HepG2 (cell line): ENCODE results near the gene ARID5B. TPM values are rescaled to one million over a fixed set of nuclear protein-coding genes. Genes with fewer than 3 reads are reported as not detected.

Experiments used
- CEBPB ChIP-seq: IDR thresholded peaks from 2 replicates; pipeline ENCODE4 v1.6.1; 2011; ENCODE audit warnings: low read depth, low read length, improper control_type of control experiment, borderline replicate concordance
- CEBPG ChIP-seq: IDR thresholded peaks from 2 replicates; pipeline ENCODE4 v1.6.1; 2016
- EP300 ChIP-seq, 3 experiments: sonication (generic) in 1 of 3; formaldehyde crosslinking in 1 of 3; IDR thresholded peaks; 2 replicates each; pipeline versions ENCODE4 v1.5.1 to v1.6.1; 2011 to 2020; ENCODE audit warnings: low read depth in 2 of 3, low read length in 2 of 3, borderline replicate concordance in 1 of 3, improper control_type of control experiment in 1 of 3, mild to moderate bottlenecking in 1 of 3, missing genetic modification reagents in 1 of 3, moderate library complexity in 1 of 3
- HNF4G ChIP-seq, 2 experiments: sonication (generic) in 1 of 2; formaldehyde crosslinking in 1 of 2; IDR thresholded peaks; 2 replicates each; pipeline versions ENCODE4 v1.4.0 to v1.6.1; 2011 to 2020; ENCODE audit warnings: borderline replicate concordance in 2 of 2, low read depth in 2 of 2, mild to moderate bottlenecking in 2 of 2, low read length in 1 of 2, missing genetic modification reagents in 1 of 2, moderate library complexity in 1 of 2
- KDM4B ChIP-seq: sonication (generic); formaldehyde crosslinking; IDR thresholded peaks from 2 replicates; pipeline ENCODE4 v1.4.0; 2020; ENCODE audit warnings: missing genetic modification reagents
- KLF9 ChIP-seq: IDR thresholded peaks from 2 replicates; pipeline ENCODE4 v1.6.1; 2016; ENCODE audit warnings: low read depth
- NCOA2 ChIP-seq: sonication (generic); formaldehyde crosslinking; IDR thresholded peaks from 2 replicates; pipeline ENCODE4 v1.8.0; 2022; ENCODE audit warnings: inconsistent platforms
- SALL1 ChIP-seq: sonication (generic); formaldehyde crosslinking; IDR thresholded peaks from 2 replicates; pipeline ENCODE4 v1.8.0; 2022; ENCODE audit warnings: mild to moderate bottlenecking, missing genetic modification reagents
- SOX13 ChIP-seq, 3 experiments: fragments of 450-650 bp in 1 of 3; sonication (generic) in 1 of 3; formaldehyde crosslinking in 1 of 3; IDR thresholded peaks in 2 of 3; conservative IDR thresholded peaks in 1 of 3; 2 replicates each; pipeline versions ENCODE4 v1.5.0 to v1.6.1; 2016 to 2020; ENCODE audit warnings: antibody characterized with exemption in 1 of 3, mild to moderate bottlenecking in 1 of 3, missing compliant biosample characterization in 1 of 3, missing genetic modification reagents in 1 of 3, moderate library complexity in 1 of 3
- SOX6 ChIP-seq, 2 experiments: fragments of 450-650 bp in 1 of 2; sonication (generic) in 1 of 2; formaldehyde crosslinking in 1 of 2; IDR thresholded peaks; 2 replicates each; pipeline versions ENCODE4 v1.4.0 to v1.6.1; 2017 to 2020; ENCODE audit warnings: antibody characterized with exemption in 1 of 2, mild to moderate bottlenecking in 1 of 2, missing genetic modification reagents in 1 of 2
- ZNF549 ChIP-seq: sonication (generic); formaldehyde crosslinking; IDR thresholded peaks from 2 replicates; pipeline ENCODE4 v1.5.0; 2020; ENCODE audit warnings: missing genetic modification reagents
- ZNF629 ChIP-seq: sonication (generic); formaldehyde crosslinking; conservative IDR thresholded peaks from 2 replicates; pipeline ENCODE4 v1.5.0; 2020; ENCODE audit warnings: missing genetic modification reagents
- ZNF652 ChIP-seq: IDR thresholded peaks from 2 replicates; pipeline ENCODE4 v1.6.1; 2016; ENCODE audit warnings: low read depth, borderline replicate concordance
- ZSCAN21 ChIP-seq: sonication (generic); formaldehyde crosslinking; IDR thresholded peaks from 2 replicates; pipeline ENCODE4 v1.8.0; 2022; ENCODE audit warnings: mild to moderate bottlenecking, missing genetic modification reagents, moderate library complexity, borderline replicate concordance
- polyA plus RNA-seq, 8 experiments: library from polyadenylated mRNA; depleted of rRNA in 3 of 8; stranded (reverse) in 7 of 8; unstranded in 1 of 8; fragments of >200 nt; fragmentation: Illumina TruSeq in 4 of 8; extraction: Trizol in 4 of 8; gene quantifications; 2 replicates each; pipeline versions ENCODE4 v1.2.1 to v1.2.3, GENCODE V29; 2011 to 2016; ENCODE audit warnings: low read depth in 4 of 8, missing spikeins in 1 of 8, mixed read lengths in 1 of 8; ENCODE audit not compliant: insufficient read depth in 1 of 8
- total RNA-seq, 5 experiments: library from RNA; depleted of rRNA; stranded (reverse); fragments of >200 nt; fragmentation: Illumina TruSeq; extraction: Trizol; gene quantifications; 2 replicates each; pipeline ENCODE4 v1.2.3, GENCODE V29; 2016; ENCODE audit warnings: low read depth in 1 of 5
- TF ChIP-seq, protein P1 (sequence below): sonication (generic); formaldehyde crosslinking; IDR thresholded peaks from 2 replicates; pipeline ENCODE4 v1.9.0; 2021; ENCODE audit warnings: mild to moderate bottlenecking, missing genetic modification reagents
- TF ChIP-seq, protein P2 (sequence below): sonication (generic); formaldehyde crosslinking; IDR thresholded peaks from 2 replicates; pipeline ENCODE4 v1.4.0; 2020; ENCODE audit warnings: mild to moderate bottlenecking, missing genetic modification reagents
- TF ChIP-seq, protein P3 (sequence below): sonication (generic); formaldehyde crosslinking; IDR thresholded peaks from 2 replicates; pipeline ENCODE4 v1.8.1; 2023; ENCODE audit warnings: mild to moderate bottlenecking, missing genetic modification reagents
- TF ChIP-seq, protein P4 (sequence below): fragments of 450-650 bp; IDR thresholded peaks from 2 replicates; pipeline ENCODE4 v1.6.1; 2016

ARID5B gene
- total and polyA plus RNA-seq, 2 of the 13 experiments (the other 11 are each of a cell fraction or from before 2014, with no cell fraction given) = 6.2 to 21.1 TPM

DNA sequence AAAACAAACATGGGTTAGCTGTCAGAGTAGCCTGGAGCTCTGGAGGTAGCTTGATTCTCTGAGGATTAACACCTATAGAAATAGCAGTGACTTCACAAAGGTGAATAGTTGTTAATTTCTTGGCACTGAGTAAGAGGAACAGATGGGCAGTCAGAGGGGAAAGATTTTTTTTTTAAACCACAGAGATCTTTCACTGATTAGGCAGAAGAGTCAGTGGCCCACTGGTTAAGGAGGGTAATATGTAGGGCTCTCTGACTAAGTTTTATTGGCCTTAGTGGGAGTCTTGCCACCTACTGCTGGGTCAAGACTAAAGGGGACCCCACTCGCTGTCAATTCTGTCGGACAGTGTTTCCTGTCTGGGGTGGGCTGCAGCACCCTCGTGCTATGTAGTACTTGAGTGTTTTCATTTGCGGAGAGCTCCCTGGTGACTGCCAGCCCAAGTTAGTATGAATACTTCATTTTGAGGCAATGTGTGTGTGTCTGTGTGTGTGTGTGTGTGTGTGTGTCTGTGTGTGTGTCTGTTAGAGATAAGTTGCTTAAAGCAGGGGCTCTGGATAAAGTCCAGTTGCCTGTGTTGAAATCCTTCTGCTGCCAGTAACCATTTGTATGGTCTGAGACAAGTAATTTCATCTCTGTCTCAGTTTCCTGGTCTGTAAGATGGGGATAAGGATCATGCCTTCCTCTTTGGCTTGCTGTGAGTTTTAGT lies 145.2 kb downstream of the ARID5B start (continued):
- TF ChIP-seq SOX13 (IDR thresholded peaks at IDR 0.05) = no peak
- TF ChIP-seq SOX13 (CRISPR knock-in tag; conservative IDR thresholded peaks at IDR 0.05 in 1 of 2, IDR thresholded peaks at IDR 0.05 in 1 of 2) = peak in 1 of 2 experiments; percentile 42; a peak in 1 of 4 replicates
- TF ChIP-seq SALL1 (CRISPR knock-in tag) = peak; percentile 67
- TF ChIP-seq, protein P1, sequence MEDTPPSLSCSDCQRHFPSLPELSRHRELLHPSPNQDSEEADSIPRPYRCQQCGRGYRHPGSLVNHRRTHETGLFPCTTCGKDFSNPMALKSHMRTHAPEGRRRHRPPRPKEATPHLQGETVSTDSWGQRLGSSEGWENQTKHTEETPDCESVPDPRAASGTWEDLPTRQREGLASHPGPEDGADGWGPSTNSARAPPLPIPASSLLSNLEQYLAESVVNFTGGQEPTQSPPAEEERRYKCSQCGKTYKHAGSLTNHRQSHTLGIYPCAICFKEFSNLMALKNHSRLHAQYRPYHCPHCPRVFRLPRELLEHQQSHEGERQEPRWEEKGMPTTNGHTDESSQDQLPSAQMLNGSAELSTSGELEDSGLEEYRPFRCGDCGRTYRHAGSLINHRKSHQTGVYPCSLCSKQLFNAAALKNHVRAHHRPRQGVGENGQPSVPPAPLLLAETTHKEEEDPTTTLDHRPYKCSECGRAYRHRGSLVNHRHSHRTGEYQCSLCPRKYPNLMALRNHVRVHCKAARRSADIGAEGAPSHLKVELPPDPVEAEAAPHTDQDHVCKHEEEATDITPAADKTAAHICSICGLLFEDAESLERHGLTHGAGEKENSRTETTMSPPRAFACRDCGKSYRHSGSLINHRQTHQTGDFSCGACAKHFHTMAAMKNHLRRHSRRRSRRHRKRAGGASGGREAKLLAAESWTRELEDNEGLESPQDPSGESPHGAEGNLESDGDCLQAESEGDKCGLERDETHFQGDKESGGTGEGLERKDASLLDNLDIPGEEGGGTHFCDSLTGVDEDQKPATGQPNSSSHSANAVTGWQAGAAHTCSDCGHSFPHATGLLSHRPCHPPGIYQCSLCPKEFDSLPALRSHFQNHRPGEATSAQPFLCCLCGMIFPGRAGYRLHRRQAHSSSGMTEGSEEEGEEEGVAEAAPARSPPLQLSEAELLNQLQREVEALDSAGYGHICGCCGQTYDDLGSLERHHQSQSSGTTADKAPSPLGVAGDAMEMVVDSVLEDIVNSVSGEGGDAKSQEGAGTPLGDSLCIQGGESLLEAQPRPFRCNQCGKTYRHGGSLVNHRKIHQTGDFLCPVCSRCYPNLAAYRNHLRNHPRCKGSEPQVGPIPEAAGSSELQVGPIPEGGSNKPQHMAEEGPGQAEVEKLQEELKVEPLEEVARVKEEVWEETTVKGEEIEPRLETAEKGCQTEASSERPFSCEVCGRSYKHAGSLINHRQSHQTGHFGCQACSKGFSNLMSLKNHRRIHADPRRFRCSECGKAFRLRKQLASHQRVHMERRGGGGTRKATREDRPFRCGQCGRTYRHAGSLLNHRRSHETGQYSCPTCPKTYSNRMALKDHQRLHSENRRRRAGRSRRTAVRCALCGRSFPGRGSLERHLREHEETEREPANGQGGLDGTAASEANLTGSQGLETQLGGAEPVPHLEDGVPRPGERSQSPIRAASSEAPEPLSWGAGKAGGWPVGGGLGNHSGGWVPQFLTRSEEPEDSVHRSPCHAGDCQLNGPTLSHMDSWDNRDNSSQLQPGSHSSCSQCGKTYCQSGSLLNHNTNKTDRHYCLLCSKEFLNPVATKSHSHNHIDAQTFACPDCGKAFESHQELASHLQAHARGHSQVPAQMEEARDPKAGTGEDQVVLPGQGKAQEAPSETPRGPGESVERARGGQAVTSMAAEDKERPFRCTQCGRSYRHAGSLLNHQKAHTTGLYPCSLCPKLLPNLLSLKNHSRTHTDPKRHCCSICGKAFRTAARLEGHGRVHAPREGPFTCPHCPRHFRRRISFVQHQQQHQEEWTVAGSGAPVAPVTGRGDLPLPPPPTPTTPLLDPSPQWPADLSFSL (CRISPR knock-in tag) = peak; percentile 95
- no peak for TF ChIP-seq KDM4B (CRISPR knock-in tag)
- TF ChIP-seq ZNF629 (CRISPR knock-in tag) = peak; percentile 97
- TF ChIP-seq ZNF652 (CRISPR knock-in tag) = peak; percentile 52; the same call in 1 of the 2 replicates
- TF ChIP-seq HNF4G (IDR thresholded peaks at IDR 0.05; ENCODE audit: borderline replicate concordance, low read depth, low read length) = peak; percentile 81
- TF ChIP-seq HNF4G (CRISPR knock-in tag; IDR thresholded peaks at IDR 0.05; ENCODE audit: borderline replicate concordance, low read depth) = no peak
- TF ChIP-seq SOX6 (IDR thresholded peaks at IDR 0.05) = no peak
- TF ChIP-seq SOX6 (CRISPR knock-in tag; IDR thresholded peaks at IDR 0.05) = peak; percentile 37; the same call in 1 of the 2 replicates
- peak in 1 of 2 experiments; percentile 52; a peak in 1 of 4 replicates for TF ChIP-seq EP300 (IDR thresholded peaks at IDR 0.05; ENCODE audit: low read depth in 2 of 2, low read length in 2 of 2)
- no peak for TF ChIP-seq EP300 (CRISPR knock-in tag; IDR thresholded peaks at IDR 0.05; ENCODE audit: borderline replicate concordance)
- TF ChIP-seq NCOA2 (CRISPR knock-in tag) = peak; percentile 38; the same call in 1 of the 2 replicates
- no peak for TF ChIP-seq KLF9 (CRISPR knock-in tag)
- TF ChIP-seq CEBPB = peak; percentile 61; the same call in 1 of the 2 replicates
- peak; percentile 68 for TF ChIP-seq CEBPG (CRISPR knock-in tag)
- TF ChIP-seq ZSCAN21 (CRISPR knock-in tag) = 0 out of 2 replicates have a peak, but pooled peaks have one; percentile 17
- TF ChIP-seq, protein P2, sequence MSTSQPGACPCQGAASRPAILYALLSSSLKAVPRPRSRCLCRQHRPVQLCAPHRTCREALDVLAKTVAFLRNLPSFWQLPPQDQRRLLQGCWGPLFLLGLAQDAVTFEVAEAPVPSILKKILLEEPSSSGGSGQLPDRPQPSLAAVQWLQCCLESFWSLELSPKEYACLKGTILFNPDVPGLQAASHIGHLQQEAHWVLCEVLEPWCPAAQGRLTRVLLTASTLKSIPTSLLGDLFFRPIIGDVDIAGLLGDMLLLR (CRISPR knock-in tag) = no peak
- TF ChIP-seq, protein P3, sequence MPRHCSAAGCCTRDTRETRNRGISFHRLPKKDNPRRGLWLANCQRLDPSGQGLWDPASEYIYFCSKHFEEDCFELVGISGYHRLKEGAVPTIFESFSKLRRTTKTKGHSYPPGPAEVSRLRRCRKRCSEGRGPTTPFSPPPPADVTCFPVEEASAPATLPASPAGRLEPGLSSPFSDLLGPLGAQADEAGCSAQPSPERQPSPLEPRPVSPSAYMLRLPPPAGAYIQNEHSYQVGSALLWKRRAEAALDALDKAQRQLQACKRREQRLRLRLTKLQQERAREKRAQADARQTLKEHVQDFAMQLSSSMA = no peak
- TF ChIP-seq, protein P4, sequence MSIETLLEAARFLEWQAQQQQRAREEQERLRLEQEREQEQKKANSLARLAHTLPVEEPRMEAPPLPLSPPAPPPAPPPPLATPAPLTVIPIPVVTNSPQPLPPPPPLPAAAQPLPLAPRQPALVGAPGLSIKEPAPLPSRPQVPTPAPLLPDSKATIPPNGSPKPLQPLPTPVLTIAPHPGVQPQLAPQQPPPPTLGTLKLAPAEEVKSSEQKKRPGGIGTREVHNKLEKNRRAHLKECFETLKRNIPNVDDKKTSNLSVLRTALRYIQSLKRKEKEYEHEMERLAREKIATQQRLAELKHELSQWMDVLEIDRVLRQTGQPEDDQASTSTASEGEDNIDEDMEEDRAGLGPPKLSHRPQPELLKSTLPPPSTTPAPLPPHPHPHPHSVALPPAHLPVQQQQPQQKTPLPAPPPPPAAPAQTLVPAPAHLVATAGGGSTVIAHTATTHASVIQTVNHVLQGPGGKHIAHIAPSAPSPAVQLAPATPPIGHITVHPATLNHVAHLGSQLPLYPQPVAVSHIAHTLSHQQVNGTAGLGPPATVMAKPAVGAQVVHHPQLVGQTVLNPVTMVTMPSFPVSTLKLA = no peak
- TF ChIP-seq ZNF549 (CRISPR knock-in tag) = no peak
